Measurements from ENCODE around the gene SYNDIG1.

SYNDIG1 gene

DNA sequence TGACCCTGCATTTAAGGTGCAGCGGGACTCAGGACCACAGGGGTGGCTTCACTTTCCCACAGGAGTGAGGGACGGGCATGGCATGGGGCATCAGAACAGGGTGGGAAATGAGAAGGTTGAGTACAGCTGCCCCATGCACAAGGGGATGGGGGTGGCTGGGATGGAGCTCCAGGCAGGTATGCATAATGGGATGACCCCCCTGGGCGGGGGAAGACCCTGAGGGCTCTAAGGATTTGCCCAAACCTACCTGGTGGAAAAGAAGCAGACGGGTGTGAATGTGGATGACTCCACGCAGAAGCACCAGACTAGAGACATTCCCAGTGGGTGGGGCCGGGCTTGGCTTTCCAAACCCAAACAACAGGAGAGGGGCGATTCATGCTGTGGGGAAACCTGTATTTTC lies 200.3 kb downstream of the SYNDIG1 start:
- Histone ChIP-seq H3K9me3 (ENCODE audit: low read length) (no peaks in the 10 kb centered on the region), H3K4me1 (ENCODE audit: insufficient read depth, low read length) (no peaks in the 10 kb centered on the region), H3K9ac (ENCODE audit: low read length) (no peak overlapping the region), H3K27me3 (ENCODE audit: control insufficient read depth in 1 of 2, insufficient read depth in 2 of 2, low read length in 2 of 2) (no peaks in the 10 kb centered on the region), H3K36me3 (ENCODE audit: insufficient read depth, low read length) (no peaks in the 10 kb centered on the region), H3K4me3 (ENCODE audit: low read depth in 1 of 2, low read length in 2 of 2) (no peak overlapping the region), H3K27ac (ENCODE audit: low read depth, low read length) (no peak overlapping the region)

DNA sequence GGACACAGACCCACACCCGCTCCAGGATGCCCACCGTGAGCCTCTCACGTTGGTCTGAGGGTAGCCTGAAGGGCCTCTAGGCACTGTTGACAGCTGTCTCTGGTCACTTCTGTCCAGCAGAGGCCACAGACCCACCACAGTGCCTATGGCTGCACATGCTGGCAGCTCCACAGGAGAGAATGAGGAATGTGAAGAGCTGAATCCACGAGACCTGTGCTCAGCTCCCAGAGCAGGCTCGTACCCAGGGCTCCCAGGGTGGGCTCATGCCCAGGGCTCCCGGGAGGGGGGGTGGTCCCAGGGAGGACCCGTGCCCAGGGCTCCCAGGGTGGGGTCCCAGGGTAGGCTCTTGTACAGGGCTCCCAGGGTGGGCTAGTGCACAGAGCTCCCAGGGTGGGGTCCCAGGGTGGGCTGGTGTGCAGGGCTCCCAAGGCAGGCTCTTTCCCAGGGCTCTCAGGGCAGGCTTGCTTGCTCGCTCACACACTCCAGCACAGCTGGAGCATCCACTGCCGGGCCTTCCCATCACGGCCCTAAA lies 201.0 kb downstream of the SYNDIG1 start:
- Histone ChIP-seq H3K9ac (ENCODE audit: low read length) (no peak overlapping the region), H3K4me1 (ENCODE audit: insufficient read depth, low read length) (no peaks in the 10 kb centered on the region), H3K4me3 (ENCODE audit: low read depth in 1 of 2, low read length in 2 of 2) (no peak overlapping the region), H3K27ac (ENCODE audit: low read depth, low read length) (no peak overlapping the region), H3K36me3 (ENCODE audit: insufficient read depth, low read length) (no peaks in the 10 kb centered on the region), H3K9me3 (ENCODE audit: low read length) (no peaks in the 10 kb centered on the region), H3K27me3 (ENCODE audit: control insufficient read depth in 1 of 2, insufficient read depth in 2 of 2, low read length in 2 of 2) (no peaks in the 10 kb centered on the region)

DNA sequence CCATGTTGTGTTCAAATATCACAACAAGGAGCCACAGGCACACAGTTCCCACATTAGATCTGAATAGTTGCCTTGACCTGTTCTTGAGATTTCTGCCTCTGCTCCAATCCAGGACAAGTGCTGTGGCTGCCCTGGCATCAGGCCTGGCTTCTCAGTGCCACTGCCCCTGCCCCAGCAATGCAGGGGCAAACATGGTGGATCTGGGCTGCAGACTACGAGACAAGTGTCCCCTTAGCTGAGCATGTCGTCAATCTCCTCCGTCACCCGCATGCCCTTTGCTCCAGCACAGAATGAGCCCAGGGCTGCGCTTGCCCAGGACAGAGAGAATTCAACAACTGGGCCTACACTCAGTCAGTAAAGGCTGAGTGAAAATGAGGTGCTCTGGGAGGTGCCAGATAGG lies 201.6 kb downstream of the SYNDIG1 start:
- Histone ChIP-seq H3K9me3 (ENCODE audit: low read length) (no peaks in the 10 kb centered on the region), H3K4me1 (ENCODE audit: insufficient read depth, low read length) (no peaks in the 10 kb centered on the region), H3K27me3 (ENCODE audit: control insufficient read depth in 1 of 2, insufficient read depth in 2 of 2, low read length in 2 of 2) (no peaks in the 10 kb centered on the region), H3K36me3 (ENCODE audit: insufficient read depth, low read length) (no peaks in the 10 kb centered on the region), H3K9ac (ENCODE audit: low read length) (no peak overlapping the region), H3K4me3 (ENCODE audit: low read depth in 1 of 2, low read length in 2 of 2) (no peak overlapping the region), H3K27ac (ENCODE audit: low read depth, low read length) (no peak overlapping the region)

- H3K27me3 ChIP-seq (ENCODE audit: control insufficient read depth in 1 of 2, insufficient read depth in 2 of 2, low read length in 2 of 2) = no peaks in the 10 kb centered on the region
- H3K4me3 ChIP-seq (ENCODE audit: low read depth in 1 of 2, low read length in 2 of 2) = no peak overlapping the region
- H3K9me3 ChIP-seq (ENCODE audit: low read length) = no peaks in the 10 kb centered on the region
- no peak overlapping the region for H3K27ac ChIP-seq (ENCODE audit: low read depth, low read length)
- H3K9ac ChIP-seq (ENCODE audit: low read length) = no peak overlapping the region
- H3K4me1 ChIP-seq (ENCODE audit: insufficient read depth, low read length) = no peaks in the 10 kb centered on the region
- no peaks in the 10 kb centered on the region for H3K36me3 ChIP-seq (ENCODE audit: insufficient read depth, low read length)
Measured at GRCh38 chr20:24672181-24672880, 202.9 kb downstream of the SYNDIG1 start.

DNA sequence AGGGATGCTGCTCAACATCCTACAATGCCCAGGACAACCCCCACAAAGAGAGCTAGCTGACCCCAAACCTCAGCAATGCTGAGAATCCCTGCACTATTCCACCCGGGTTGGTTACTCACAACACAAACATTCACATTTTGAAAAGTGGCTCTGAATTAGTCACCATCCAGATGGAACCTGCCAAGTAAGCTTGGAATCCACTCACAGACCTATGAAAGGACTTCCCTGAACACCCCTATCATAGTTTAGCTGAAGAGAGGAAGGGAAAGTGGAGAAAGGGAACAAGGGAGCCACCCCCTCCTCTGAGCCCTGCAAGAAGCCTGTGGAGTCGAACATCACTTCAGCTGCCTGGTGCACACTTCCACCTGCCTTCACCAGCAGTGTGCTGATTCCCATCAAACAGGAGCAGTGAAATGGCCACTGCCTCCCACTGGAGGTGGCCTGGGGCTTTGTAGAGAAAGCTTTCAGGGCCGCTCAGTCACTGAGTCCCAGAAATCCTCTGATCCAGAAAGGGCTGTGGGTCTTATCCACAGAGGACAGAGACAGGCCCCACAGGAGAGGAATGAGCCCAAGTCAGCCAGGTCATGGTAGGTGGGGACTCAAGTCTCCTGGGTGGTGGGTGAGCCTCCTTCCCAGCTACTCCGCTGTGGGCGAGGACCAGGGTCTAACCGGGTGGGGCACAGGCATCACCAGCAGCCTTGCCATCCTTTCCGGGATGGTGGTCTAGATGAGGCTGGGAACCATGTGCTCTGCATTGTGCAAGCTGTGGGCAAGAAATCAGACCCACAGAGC lies 203.7 kb downstream of the SYNDIG1 start:
- Histone ChIP-seq H3K36me3 (ENCODE audit: insufficient read depth, low read length) (no peaks in the 10 kb centered on the region), H3K9me3 (ENCODE audit: low read length) (no peaks in the 10 kb centered on the region)

GRCh38 chr20:24673678-24674570 lies 204.5 kb downstream of the SYNDIG1 start:
- H3K9me3 ChIP-seq (ENCODE audit: low read length) = no peaks in the 10 kb centered on the region
- H3K27ac ChIP-seq (ENCODE audit: low read depth, low read length) = no peak overlapping the region
- H3K36me3 ChIP-seq (ENCODE audit: insufficient read depth, low read length) = no peaks in the 10 kb centered on the region

More for the DNA sequence above, 203.7 kb downstream of the SYNDIG1 start:
- no peak overlapping the region for H3K4me3 ChIP-seq (ENCODE audit: low read depth in 1 of 2, low read length in 2 of 2)
- H3K27me3 ChIP-seq (ENCODE audit: control insufficient read depth in 1 of 2, insufficient read depth in 2 of 2, low read length in 2 of 2) = no peaks in the 10 kb centered on the region
- no peaks in the 10 kb centered on the region for H3K4me1 ChIP-seq (ENCODE audit: insufficient read depth, low read length)
- no peak overlapping the region for H3K9ac ChIP-seq (ENCODE audit: low read length)
- H3K27ac ChIP-seq (ENCODE audit: low read depth, low read length) = no peak overlapping the region

GRCh38 chr20:24674921-24675605 lies 205.6 kb downstream of the SYNDIG1 start:
- Histone ChIP-seq H3K36me3 (ENCODE audit: insufficient read depth, low read length) (no peaks in the 10 kb centered on the region), H3K4me1 (ENCODE audit: insufficient read depth, low read length) (no peaks in the 10 kb centered on the region), H3K4me3 (ENCODE audit: low read depth in 1 of 2, low read length in 2 of 2) (no peak overlapping the region), H3K27ac (ENCODE audit: low read depth, low read length) (no peak overlapping the region), H3K9ac (ENCODE audit: low read length) (no peak overlapping the region), H3K27me3 (ENCODE audit: control insufficient read depth in 1 of 2, insufficient read depth in 2 of 2, low read length in 2 of 2) (no peaks in the 10 kb centered on the region), H3K9me3 (ENCODE audit: low read length) (no peaks in the 10 kb centered on the region)

More at GRCh38 chr20:24673678-24674570, 204.5 kb downstream of the SYNDIG1 start:
- Histone ChIP-seq H3K4me1 (ENCODE audit: insufficient read depth, low read length) (no peaks in the 10 kb centered on the region), H3K9ac (ENCODE audit: low read length) (no peak overlapping the region), H3K4me3 (ENCODE audit: low read depth in 1 of 2, low read length in 2 of 2) (no peak overlapping the region), H3K27me3 (ENCODE audit: control insufficient read depth in 1 of 2, insufficient read depth in 2 of 2, low read length in 2 of 2) (no peaks in the 10 kb centered on the region)

- Histone ChIP-seq H3K27me3 (ENCODE audit: control insufficient read depth in 1 of 2, insufficient read depth in 2 of 2, low read length in 2 of 2) (no peaks in the 10 kb centered on the region), H3K9me3 (ENCODE audit: low read length) (no peaks in the 10 kb centered on the region), H3K4me1 (ENCODE audit: insufficient read depth, low read length) (no peaks in the 10 kb centered on the region), H3K9ac (ENCODE audit: low read length) (no peak overlapping the region), H3K4me3 (ENCODE audit: low read depth in 1 of 2, low read length in 2 of 2) (no peak overlapping the region), H3K27ac (ENCODE audit: low read depth, low read length) (no peak overlapping the region), H3K36me3 (ENCODE audit: insufficient read depth, low read length) (no peaks in the 10 kb centered on the region)
Measured at GRCh38 chr20:24675651-24676352, 206.4 kb downstream of the SYNDIG1 start.

DNA sequence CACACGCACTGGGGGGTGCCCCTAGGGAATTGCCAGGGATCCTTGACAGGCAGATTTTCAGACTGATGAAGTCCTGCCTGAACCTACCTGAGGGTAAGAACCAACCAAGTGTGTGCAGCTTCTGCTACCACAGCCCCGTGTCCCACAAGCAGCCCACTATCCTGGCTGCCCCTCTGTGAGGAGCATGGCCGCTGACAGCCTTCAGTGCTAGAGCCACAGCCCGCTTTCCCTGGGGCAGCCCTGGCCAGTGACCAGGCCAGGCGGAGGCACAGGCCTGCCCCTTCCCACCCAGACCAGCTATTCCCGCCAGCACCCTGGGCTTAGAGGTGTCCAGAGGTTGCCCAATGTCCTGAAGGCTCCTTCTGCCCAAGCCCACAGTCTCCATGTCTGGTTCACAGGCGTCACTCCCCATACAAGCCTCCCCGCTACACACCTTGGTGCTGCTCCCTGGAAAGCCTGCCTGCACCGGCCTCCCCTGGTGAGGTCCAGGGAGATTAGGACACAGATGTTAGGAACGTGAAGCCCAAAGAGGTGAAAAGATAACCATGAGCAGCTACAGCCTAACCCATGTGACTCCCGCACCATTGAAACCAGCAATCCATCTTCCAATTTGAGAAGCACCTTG lies 207.0 kb downstream of the SYNDIG1 start:
- H3K9ac ChIP-seq (ENCODE audit: low read length) = no peak overlapping the region
- no peaks in the 10 kb centered on the region for H3K4me1 ChIP-seq (ENCODE audit: insufficient read depth, low read length)
- H3K36me3 ChIP-seq (ENCODE audit: insufficient read depth, low read length) = no peaks in the 10 kb centered on the region
- no peak overlapping the region for H3K27ac ChIP-seq (ENCODE audit: low read depth, low read length)
- no peak overlapping the region for H3K4me3 ChIP-seq (ENCODE audit: low read depth in 1 of 2, low read length in 2 of 2)
- H3K27me3 ChIP-seq (ENCODE audit: control insufficient read depth in 1 of 2, insufficient read depth in 2 of 2, low read length in 2 of 2) = no peaks in the 10 kb centered on the region
- H3K9me3 ChIP-seq (ENCODE audit: low read length) = no peaks in the 10 kb centered on the region

GRCh38 chr20:24676978-24677370 lies 207.5 kb downstream of the SYNDIG1 start:
- H3K27ac ChIP-seq (ENCODE audit: low read depth, low read length) = no peak overlapping the region

More at GRCh38 chr20:24676978-24677370, 207.5 kb downstream of the SYNDIG1 start:
- Histone ChIP-seq H3K27me3 (ENCODE audit: control insufficient read depth in 1 of 2, insufficient read depth in 2 of 2, low read length in 2 of 2) (no peaks in the 10 kb centered on the region), H3K4me3 (ENCODE audit: low read depth in 1 of 2, low read length in 2 of 2) (no peak overlapping the region), H3K9ac (ENCODE audit: low read length) (no peak overlapping the region), H3K36me3 (ENCODE audit: insufficient read depth, low read length) (no peaks in the 10 kb centered on the region), H3K4me1 (ENCODE audit: insufficient read depth, low read length) (no peaks in the 10 kb centered on the region), H3K9me3 (ENCODE audit: low read length) (no peaks in the 10 kb centered on the region)
